K562 (cell line): ENCODE results near the gene C1orf122. TPM values are rescaled to one million over a fixed set of nuclear protein-coding genes. Genes with fewer than 3 reads are reported as not detected.

ENCODE experiments used
- CBX1 ChIP-seq: sonication (generic); IDR thresholded peaks from 2 replicates; pipeline ENCODE4 v1.6.1; 2016; ENCODE audit warnings: antibody characterized with exemption, low read depth, mild to moderate bottlenecking
- CBX3 ChIP-seq, 2 experiments: IDR thresholded peaks; 1 replicate in 1 of 2; 2 replicates in 1 of 2; pipeline ENCODE4 v1.6.1; 2012; ENCODE audit warnings: inconsistent platforms in 2 of 2, low read length in 2 of 2, borderline replicate concordance in 1 of 2, control low read depth in 1 of 2
- CCNT2 ChIP-seq: IDR thresholded peaks from 2 replicates; pipeline ENCODE4 v1.6.1; 2011; ENCODE audit warnings: borderline replicate concordance, low read depth, mild to moderate bottlenecking, moderate library complexity, mixed read lengths, low read length; ENCODE audit not compliant: insufficient read length; ENCODE audit errors: extremely low read depth
- CTBP1 ChIP-seq: fragments of 450-650 bp; IDR thresholded peaks from 2 replicates; pipeline ENCODE4 v1.6.1; 2016; ENCODE audit warnings: borderline replicate concordance
- EWSR1 ChIP-seq: fragments of 450-650 bp; IDR thresholded peaks from 2 replicates; pipeline ENCODE4 v1.6.1; 2018; ENCODE audit warnings: borderline replicate concordance, mild to moderate bottlenecking, low read depth, moderate library complexity; ENCODE audit not compliant: partially characterized antibody
- MTA1 ChIP-seq: fragments of 450-650 bp; IDR thresholded peaks from 2 replicates; pipeline ENCODE4 v1.6.1; 2017; ENCODE audit warnings: borderline replicate concordance
- MXI1 ChIP-seq: IDR thresholded peaks from 2 replicates; pipeline ENCODE4 v1.6.1; 2011; ENCODE audit warnings: low read depth, mild to moderate bottlenecking, improper control_type of control experiment, low read length
- NRF1 ChIP-seq, 2 experiments: fragments of 450-650 bp; IDR thresholded peaks in 1 of 2; conservative IDR thresholded peaks in 1 of 2; 2 replicates each; pipeline ENCODE4 v1.6.1; 2014; ENCODE audit warnings: mild to moderate bottlenecking in 2 of 2
- POLR2H ChIP-seq: IDR thresholded peaks from 2 replicates; pipeline ENCODE4 v1.6.1; 2016; ENCODE audit warnings: missing genetic modification characterization, low read depth, mild to moderate bottlenecking, control low read depth, missing compliant biosample characterization, moderate library complexity
- POU5F1 ChIP-seq: fragments of 150-350 bp; IDR thresholded peaks from 2 replicates; pipeline ENCODE4 v1.6.1; 2014; ENCODE audit warnings: borderline replicate concordance, low read length, low read depth, mild to moderate bottlenecking; ENCODE audit not compliant: partially characterized antibody
- RB1 ChIP-seq: fragments of 450-650 bp; IDR thresholded peaks from 2 replicates; pipeline ENCODE4 v1.6.1; 2017; ENCODE audit warnings: low read depth, mild to moderate bottlenecking
- SMARCC2 ChIP-seq: fragments of 450-650 bp; IDR thresholded peaks from 2 replicates; pipeline ENCODE4 v1.6.1; 2017; ENCODE audit warnings: antibody characterized with exemption, moderate library complexity, mild to moderate bottlenecking, low read depth
- TEAD1 ChIP-seq, 2 experiments: fragments of 450-650 bp in 1 of 2; sonication (generic) in 1 of 2; formaldehyde crosslinking; IDR thresholded peaks; 2 replicates each; pipeline versions ENCODE4 v1.4.0 to v1.8.0; 2020 to 2022; ENCODE audit warnings: mild to moderate bottlenecking in 2 of 2, missing genetic modification reagents in 1 of 2
- ZNF124 ChIP-seq: sonication (generic); formaldehyde crosslinking; IDR thresholded peaks from 2 replicates; pipeline ENCODE4 v1.8.1; 2022; ENCODE audit warnings: missing genetic modification reagents
- ZNF23 ChIP-seq: fragments of 250-450 bp; sonication (Bioruptor Pico); IDR thresholded peaks from 2 replicates; pipeline ENCODE4 v1.4.0; 2020; ENCODE audit warnings: mild to moderate bottlenecking
- ZNF282 ChIP-seq: sonication (generic); formaldehyde crosslinking; IDR thresholded peaks from 2 replicates; pipeline ENCODE4 v1.8.1; 2023; ENCODE audit warnings: missing genetic modification reagents
- polyA plus RNA-seq, 8 experiments: library from polyadenylated mRNA; depleted of rRNA in 4 of 8; stranded (reverse) in 5 of 8; unstranded in 3 of 8; fragments of >200 nt; fragmentation: Nextera tagmentation in 2 of 8; fragmentation: Illumina TruSeq in 1 of 8; extraction: Ambion mirVana in 2 of 8; extraction: Trizol in 1 of 8; gene quantifications; 2 replicates each; pipeline versions ENCODE4 v1.2.1 to v1.2.3, GENCODE V29; 2011 to 2014; ENCODE audit warnings: inconsistent platforms in 1 of 8, missing spikeins in 1 of 8
- total RNA-seq, 7 experiments: library from RNA; depleted of rRNA in 6 of 7; stranded (reverse); fragments of >200 nt in 6 of 7; fragmentation: Illumina TruSeq in 2 of 7; extraction: Trizol in 2 of 7; gene quantifications; 2 replicates each; pipeline versions ENCODE4 v1.2.1 to v1.2.3, GENCODE V29; 2011 to 2021; ENCODE audit warnings: low replicate concordance in 1 of 7
- TF ChIP-seq, protein P1 (sequence below): fragments of 450-650 bp; IDR thresholded peaks from 2 replicates; pipeline ENCODE4 v1.6.1; 2016; ENCODE audit warnings: missing biosample characterization, missing genetic modification characterization
- TF ChIP-seq, protein P2 (sequence below): sonication (generic); formaldehyde crosslinking; IDR thresholded peaks from 2 replicates; pipeline ENCODE4 v1.8.0; 2022; ENCODE audit warnings: mild to moderate bottlenecking, missing genetic modification reagents, borderline replicate concordance
- TF ChIP-seq, protein P3 (sequence below), 2 experiments: IDR thresholded peaks; 2 replicates each; pipeline ENCODE4 v1.6.1; 2012; ENCODE audit warnings: improper control_type of control experiment in 2 of 2, low read depth in 2 of 2, low read length in 2 of 2, borderline replicate concordance in 1 of 2
- TF ChIP-seq, protein P4 (sequence below): sonication (generic); formaldehyde crosslinking; IDR thresholded peaks from 2 replicates; pipeline ENCODE4 v1.8.1; 2023; ENCODE audit warnings: mild to moderate bottlenecking, missing genetic modification reagents

C1orf122 gene
- total and polyA plus RNA-seq, 9 of the 15 experiments (the other 6 are each of a cell fraction or from before 2014, with no cell fraction given) = 3.6 to 70.9 (median 17.3) TPM

DNA sequence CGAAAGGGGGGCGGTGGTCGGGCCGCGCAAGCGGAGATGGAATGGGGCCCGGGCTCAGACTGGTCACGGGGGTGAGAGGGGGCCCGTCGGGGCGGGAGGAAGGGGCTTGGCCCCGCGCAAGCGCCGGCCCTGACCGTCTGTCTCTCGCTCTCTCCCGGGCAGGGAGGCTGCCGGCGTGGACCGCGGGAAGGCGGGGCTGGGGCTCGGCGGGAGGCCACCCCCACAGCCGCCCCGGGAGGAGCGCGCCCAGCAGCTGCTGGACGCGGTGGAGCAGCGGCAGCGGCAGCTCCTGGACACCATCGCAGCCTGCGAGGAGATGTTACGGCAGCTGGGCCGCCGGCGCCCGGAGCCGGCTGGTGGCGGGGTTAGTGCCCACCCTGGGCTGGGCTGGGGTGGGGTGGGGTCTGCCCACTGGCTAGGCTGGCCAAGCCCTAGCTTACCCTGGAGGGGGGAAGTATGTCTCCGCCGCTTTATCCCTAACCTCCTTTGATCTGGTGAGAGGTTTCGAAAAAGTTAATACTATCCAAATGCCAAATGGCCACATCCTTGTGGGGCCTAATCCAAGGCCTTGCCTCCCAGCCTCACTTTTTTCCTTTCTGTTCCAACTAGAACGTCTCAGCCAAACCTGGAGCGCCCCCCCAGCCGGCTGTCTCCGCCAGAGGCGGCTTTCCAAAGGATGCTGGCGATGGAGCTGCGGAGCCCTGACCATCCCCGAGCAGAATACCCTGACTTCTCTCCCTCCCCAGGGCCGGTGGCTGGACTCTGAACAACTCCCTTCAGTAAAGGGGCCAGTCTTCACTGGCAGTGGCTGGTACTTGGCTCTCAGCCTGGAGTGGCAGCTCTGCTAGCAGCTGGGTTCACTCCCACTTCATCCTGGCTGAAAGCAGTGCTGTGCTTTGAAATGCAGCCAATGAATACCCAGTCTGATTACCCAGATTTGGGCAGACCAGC lies 1.1 kb downstream of the C1orf122 start (continued):
- TF ChIP-seq CBX3 (IDR thresholded peaks at IDR 0.05; ENCODE audit: borderline replicate concordance in 1 of 2, low read length in 2 of 2) (no peak), EWSR1 (no peak), POU5F1 (no peak), CBX1 (peak; percentile 10; the same call in 1 of the 2 replicates), ZNF23 (CRISPR knock-in tag) (no peak), ZNF124 (CRISPR knock-in tag) (no peak), RB1 (peak; percentile 74; the same call in 1 of the 2 replicates), CCNT2 (peak; percentile 18), CTBP1 (peak; percentile 74), NRF1 (conservative IDR thresholded peaks at IDR 0.05 in 1 of 2, IDR thresholded peaks at IDR 0.05 in 1 of 2) (peak; percentile 90 to 91), ZNF282 (CRISPR knock-in tag) (no peak), POLR2H (tag) (no peak; the same call in 1 of the 2 replicates), MXI1 (no peak), TEAD1 (CRISPR knock-in tag; IDR thresholded peaks at IDR 0.05) (peak in 1 of 2 experiments; percentile 54; a peak in 1 of 4 replicates), MTA1 (no peak), SMARCC2 (no peak)
- TF ChIP-seq, protein P1, sequence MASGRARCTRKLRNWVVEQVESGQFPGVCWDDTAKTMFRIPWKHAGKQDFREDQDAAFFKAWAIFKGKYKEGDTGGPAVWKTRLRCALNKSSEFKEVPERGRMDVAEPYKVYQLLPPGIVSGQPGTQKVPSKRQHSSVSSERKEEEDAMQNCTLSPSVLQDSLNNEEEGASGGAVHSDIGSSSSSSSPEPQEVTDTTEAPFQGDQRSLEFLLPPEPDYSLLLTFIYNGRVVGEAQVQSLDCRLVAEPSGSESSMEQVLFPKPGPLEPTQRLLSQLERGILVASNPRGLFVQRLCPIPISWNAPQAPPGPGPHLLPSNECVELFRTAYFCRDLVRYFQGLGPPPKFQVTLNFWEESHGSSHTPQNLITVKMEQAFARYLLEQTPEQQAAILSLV (tag) = no peak
- TF ChIP-seq, protein P2, sequence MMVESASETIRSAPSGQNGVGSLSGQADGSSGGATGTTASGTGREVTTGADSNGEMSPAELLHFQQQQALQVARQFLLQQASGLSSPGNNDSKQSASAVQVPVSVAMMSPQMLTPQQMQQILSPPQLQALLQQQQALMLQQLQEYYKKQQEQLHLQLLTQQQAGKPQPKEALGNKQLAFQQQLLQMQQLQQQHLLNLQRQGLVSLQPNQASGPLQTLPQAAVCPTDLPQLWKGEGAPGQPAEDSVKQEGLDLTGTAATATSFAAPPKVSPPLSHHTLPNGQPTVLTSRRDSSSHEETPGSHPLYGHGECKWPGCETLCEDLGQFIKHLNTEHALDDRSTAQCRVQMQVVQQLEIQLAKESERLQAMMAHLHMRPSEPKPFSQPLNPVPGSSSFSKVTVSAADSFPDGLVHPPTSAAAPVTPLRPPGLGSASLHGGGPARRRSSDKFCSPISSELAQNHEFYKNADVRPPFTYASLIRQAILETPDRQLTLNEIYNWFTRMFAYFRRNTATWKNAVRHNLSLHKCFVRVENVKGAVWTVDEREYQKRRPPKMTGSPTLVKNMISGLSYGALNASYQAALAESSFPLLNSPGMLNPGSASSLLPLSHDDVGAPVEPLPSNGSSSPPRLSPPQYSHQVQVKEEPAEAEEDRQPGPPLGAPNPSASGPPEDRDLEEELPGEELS (CRISPR knock-in tag) = no peak
- TF ChIP-seq, protein P3, sequence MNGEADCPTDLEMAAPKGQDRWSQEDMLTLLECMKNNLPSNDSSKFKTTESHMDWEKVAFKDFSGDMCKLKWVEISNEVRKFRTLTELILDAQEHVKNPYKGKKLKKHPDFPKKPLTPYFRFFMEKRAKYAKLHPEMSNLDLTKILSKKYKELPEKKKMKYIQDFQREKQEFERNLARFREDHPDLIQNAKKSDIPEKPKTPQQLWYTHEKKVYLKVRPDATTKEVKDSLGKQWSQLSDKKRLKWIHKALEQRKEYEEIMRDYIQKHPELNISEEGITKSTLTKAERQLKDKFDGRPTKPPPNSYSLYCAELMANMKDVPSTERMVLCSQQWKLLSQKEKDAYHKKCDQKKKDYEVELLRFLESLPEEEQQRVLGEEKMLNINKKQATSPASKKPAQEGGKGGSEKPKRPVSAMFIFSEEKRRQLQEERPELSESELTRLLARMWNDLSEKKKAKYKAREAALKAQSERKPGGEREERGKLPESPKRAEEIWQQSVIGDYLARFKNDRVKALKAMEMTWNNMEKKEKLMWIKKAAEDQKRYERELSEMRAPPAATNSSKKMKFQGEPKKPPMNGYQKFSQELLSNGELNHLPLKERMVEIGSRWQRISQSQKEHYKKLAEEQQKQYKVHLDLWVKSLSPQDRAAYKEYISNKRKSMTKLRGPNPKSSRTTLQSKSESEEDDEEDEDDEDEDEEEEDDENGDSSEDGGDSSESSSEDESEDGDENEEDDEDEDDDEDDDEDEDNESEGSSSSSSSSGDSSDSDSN (IDR thresholded peaks at IDR 0.05; ENCODE audit: borderline replicate concordance in 1 of 2, low read depth in 2 of 2, low read length in 2 of 2) = peak in 1 of 2 experiments; percentile 90; a peak in 2 of 4 replicates
- TF ChIP-seq, protein P4, sequence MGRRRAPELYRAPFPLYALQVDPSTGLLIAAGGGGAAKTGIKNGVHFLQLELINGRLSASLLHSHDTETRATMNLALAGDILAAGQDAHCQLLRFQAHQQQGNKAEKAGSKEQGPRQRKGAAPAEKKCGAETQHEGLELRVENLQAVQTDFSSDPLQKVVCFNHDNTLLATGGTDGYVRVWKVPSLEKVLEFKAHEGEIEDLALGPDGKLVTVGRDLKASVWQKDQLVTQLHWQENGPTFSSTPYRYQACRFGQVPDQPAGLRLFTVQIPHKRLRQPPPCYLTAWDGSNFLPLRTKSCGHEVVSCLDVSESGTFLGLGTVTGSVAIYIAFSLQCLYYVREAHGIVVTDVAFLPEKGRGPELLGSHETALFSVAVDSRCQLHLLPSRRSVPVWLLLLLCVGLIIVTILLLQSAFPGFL (CRISPR knock-in tag) = no peak
